HEK293 (cell line): Measurements from ENCODE around the gene CARD11.

Source experiments
- CTCF ChIA-PET: fragments of 350-600 bp; formaldehyde crosslinking; extraction: SDS; loops from one replicate; lab custom pipeline; 2021; ENCODE audit warnings: antibody characterized with exemption; lab: Yijun Ruan, JAX
- POLR2A ChIA-PET: fragments of 300-600 bp; formaldehyde crosslinking; extraction: SDS; loops from one replicate; lab custom pipeline; 2020; ENCODE audit warnings: antibody characterized with exemption, inconsistent platforms; lab: Yijun Ruan, JAX
- H3K27ac ChIP-seq: fragments of 200-500 bp; sonication (Bioruptor generic); 2 replicates; pipeline ENCODE4 v1.5.1; 2014; ENCODE audit warnings: low read depth, low read length, control low read depth, inconsistent platforms; ENCODE audit errors: extremely low read depth
- H3K36me3 ChIP-seq, 2 experiments: fragments of 200-500 bp in 1 of 2; sonication (Bioruptor generic) in 1 of 2; 1 replicate in 1 of 2; 2 replicates in 1 of 2; pipeline ENCODE4 v1.5.1; 2014 to 2017; ENCODE audit warnings: inconsistent platforms in 2 of 2, low read length in 2 of 2; ENCODE audit not compliant: control insufficient read depth in 2 of 2, insufficient read depth in 1 of 2
- H3K4me1 ChIP-seq: fragments of 200-500 bp; sonication (Bioruptor generic); 2 replicates; pipeline ENCODE4 v1.5.1; 2014; ENCODE audit warnings: mild to moderate bottlenecking, low read length, inconsistent platforms; ENCODE audit not compliant: control insufficient read depth, insufficient read depth
- H3K4me3 ChIP-seq: 2 replicates; pipeline ENCODE4 v1.5.1; 2011; ENCODE audit warnings: low read depth, mild to moderate bottlenecking, control low read depth, low read length, moderate library complexity
- H3K9me3 ChIP-seq: fragments of 200-500 bp; sonication (Bioruptor generic); 2 replicates; pipeline ENCODE4 v1.5.1; 2014; ENCODE audit warnings: low read depth, low read length, inconsistent platforms; ENCODE audit not compliant: control insufficient read depth, insufficient read depth
- CTCF ChIP-seq: fragments of 450-650 bp; formaldehyde crosslinking; IDR thresholded peaks from 2 replicates; pipeline ENCODE4 v1.5.1; 2016; ENCODE audit warnings: missing biosample characterization, missing genetic modification characterization
- OVOL3 ChIP-seq: fragments of 450-650 bp; formaldehyde crosslinking; IDR thresholded peaks from 2 replicates; pipeline ENCODE4 v1.5.1; 2016; ENCODE audit warnings: missing biosample characterization, missing genetic modification characterization
- PBX3 ChIP-seq: sonication (generic); formaldehyde crosslinking; IDR thresholded peaks from 2 replicates; pipeline ENCODE4 v1.8.1; 2022; ENCODE audit warnings: mild to moderate bottlenecking, moderate library complexity, missing genetic modification reagents
- PRDM4 ChIP-seq: fragments of 450-650 bp; formaldehyde crosslinking; IDR thresholded peaks from 2 replicates; pipeline ENCODE4 v1.5.1; 2017; ENCODE audit warnings: missing biosample characterization, missing genetic modification characterization
- SP7 ChIP-seq: fragments of 450-650 bp; formaldehyde crosslinking; IDR thresholded peaks from 2 replicates; pipeline ENCODE4 v1.5.1; 2016; ENCODE audit warnings: missing biosample characterization, missing genetic modification characterization
- ZBTB6 ChIP-seq: fragments of 450-650 bp; formaldehyde crosslinking; IDR thresholded peaks from 2 replicates; pipeline ENCODE4 v1.5.1; 2017; ENCODE audit warnings: missing biosample characterization, missing genetic modification characterization
- ZNF10 ChIP-seq: fragments of 450-650 bp; formaldehyde crosslinking; IDR thresholded peaks from 2 replicates; pipeline ENCODE4 v1.5.1; 2017; ENCODE audit warnings: missing biosample characterization, missing genetic modification characterization
- ZNF16 ChIP-seq: fragments of 450-650 bp; formaldehyde crosslinking; IDR thresholded peaks from 2 replicates; pipeline ENCODE4 v1.5.1; 2016; ENCODE audit warnings: low read depth, missing biosample characterization, missing genetic modification characterization
- ZNF2 ChIP-seq: fragments of 450-650 bp; formaldehyde crosslinking; IDR thresholded peaks from 2 replicates; pipeline ENCODE4 v1.5.1; 2016; ENCODE audit warnings: missing biosample characterization, missing genetic modification characterization
- ZNF202 ChIP-seq: fragments of 450-650 bp; formaldehyde crosslinking; IDR thresholded peaks from 2 replicates; pipeline ENCODE4 v1.5.1; 2016; ENCODE audit warnings: missing biosample characterization, missing genetic modification characterization, borderline replicate concordance
- ZNF280D ChIP-seq: fragments of 450-650 bp; formaldehyde crosslinking; IDR thresholded peaks from 2 replicates; pipeline ENCODE4 v1.5.1; 2016; ENCODE audit warnings: missing biosample characterization, missing genetic modification characterization
- ZNF354C ChIP-seq: fragments of 450-650 bp; formaldehyde crosslinking; IDR thresholded peaks from 2 replicates; pipeline ENCODE4 v1.5.1; 2016; ENCODE audit warnings: missing biosample characterization, missing genetic modification characterization, low read depth, borderline replicate concordance
- ZNF391 ChIP-seq: fragments of 450-650 bp; formaldehyde crosslinking; IDR thresholded peaks from 2 replicates; pipeline ENCODE4 v1.5.1; 2016; ENCODE audit warnings: low read depth, missing biosample characterization, missing genetic modification characterization, borderline replicate concordance
- ZNF404 ChIP-seq: fragments of 450-650 bp; formaldehyde crosslinking; IDR thresholded peaks from 2 replicates; pipeline ENCODE4 v1.5.1; 2017; ENCODE audit warnings: missing biosample characterization, missing genetic modification characterization
- ZNF530 ChIP-seq: fragments of 450-650 bp; formaldehyde crosslinking; IDR thresholded peaks from 2 replicates; pipeline ENCODE4 v1.5.1; 2016; ENCODE audit warnings: low read depth, missing biosample characterization, missing genetic modification characterization
- ZNF645 ChIP-seq: fragments of 450-650 bp; formaldehyde crosslinking; IDR thresholded peaks from 2 replicates; pipeline ENCODE4; 2016; ENCODE audit warnings: missing biosample characterization, missing genetic modification characterization
- ZNF670 ChIP-seq: fragments of 450-650 bp; formaldehyde crosslinking; IDR thresholded peaks from 2 replicates; pipeline ENCODE4 v1.5.1; 2016; ENCODE audit warnings: missing biosample characterization, missing genetic modification characterization, low read depth
- ZNF785 ChIP-seq: fragments of 450-650 bp; formaldehyde crosslinking; IDR thresholded peaks from 2 replicates; pipeline ENCODE4 v1.5.1; 2016; ENCODE audit warnings: missing biosample characterization, missing genetic modification characterization
- ZNF830 ChIP-seq: fragments of 450-650 bp; IDR thresholded peaks from 2 replicates; pipeline ENCODE4 v1.5.0; 2018; ENCODE audit warnings: missing biosample characterization, missing genetic modification characterization, low read depth, mild to moderate bottlenecking, moderate library complexity
- ZNF837 ChIP-seq: fragments of 450-650 bp; formaldehyde crosslinking; IDR thresholded peaks from 2 replicates; pipeline ENCODE4 v1.5.1; 2016; ENCODE audit warnings: missing biosample characterization, missing genetic modification characterization

The CARD11 gene

GRCh38 chr7:2981103-2981480, 62.6 kb downstream of the CARD11 start:
- TF ChIP-seq ZNF645 (tag by site-specific recombination) (no peak), ZNF391 (tag by site-specific recombination) (no peak), SP7 (tag by site-specific recombination) (no peak), ZNF354C (no peak), ZNF202 (no peak), ZBTB6 (no peak), ZNF530 (tag by site-specific recombination) (no peak), ZNF2 (tag by site-specific recombination) (no peak)
- Histone ChIP-seq H3K4me1 (no peaks in the 10 kb centered on the region), H3K27ac (no peak overlapping the region)

GRCh38 chr7:2980401-2981102, 63.1 kb downstream of the CARD11 start:
- CTCF ChIA-PET = no interaction called here
- no peaks in the 10 kb centered on the region for H3K36me3 ChIP-seq
- TF ChIP-seq ZNF10 (tag by site-specific recombination) (no peak), ZNF830 (tag by site-specific recombination) (no peak), ZNF837 (tag by site-specific recombination) (no peak), ZNF670 (tag by site-specific recombination) (no peak), ZNF785 (no peak), PBX3 (CRISPR knock-in tag) (no peak), ZNF404 (tag by site-specific recombination) (no peak), PRDM4 (tag by site-specific recombination) (no peak)
- TF ChIP-seq, all 188 proteins: peak for 0
- H3K4me1 ChIP-seq = no peaks in the 10 kb centered on the region
- no peaks in the 10 kb centered on the region for H3K9me3 ChIP-seq
- no peak overlapping the region for H3K27ac ChIP-seq
- no peak overlapping the region for H3K4me3 ChIP-seq
- POLR2A ChIA-PET = no interaction called here

More at GRCh38 chr7:2981103-2981480, 62.6 kb downstream of the CARD11 start:
- ChIA-PET CTCF (no interaction called here), POLR2A (no interaction called here)
- Histone ChIP-seq H3K9me3 (no peaks in the 10 kb centered on the region), H3K36me3 (no peaks in the 10 kb centered on the region), H3K4me3 (no peak overlapping the region)

GRCh38 chr7:2979951-2980350, 63.7 kb downstream of the CARD11 start:
- no peaks in the 10 kb centered on the region for H3K4me1 ChIP-seq
- H3K36me3 ChIP-seq = no peaks in the 10 kb centered on the region
- H3K27ac ChIP-seq = no peak overlapping the region
- CTCF ChIA-PET = no interaction called here
- POLR2A ChIA-PET = no interaction called here
- no peak overlapping the region for H3K4me3 ChIP-seq
- H3K9me3 ChIP-seq = no peaks in the 10 kb centered on the region
- no peak for TF ChIP-seq ZNF280D (tag by site-specific recombination)
- no peak for TF ChIP-seq ZNF830 (tag by site-specific recombination)
- no peak for TF ChIP-seq CTCF (tag by site-specific recombination)
- no peak for TF ChIP-seq OVOL3 (tag by site-specific recombination)
- TF ChIP-seq ZNF16 (tag by site-specific recombination) = no peak
